GM12892 (cell line): ENCODE results near the gene GPC4.

Experiments
- POLR2A ChIP-seq: IDR thresholded peaks from 2 replicates; pipeline ENCODE4 v1.6.1; 2011; ENCODE audit warnings: low read depth, low read length, control low read depth
- POLR2AphosphoS5 ChIP-seq: IDR thresholded peaks from 2 replicates; pipeline ENCODE4 v1.6.1; 2011; ENCODE audit warnings: low read depth, low read length, control low read depth
- TAF1 ChIP-seq: IDR thresholded peaks from 2 replicates; pipeline ENCODE4 v1.6.1; 2011; ENCODE audit warnings: low read depth, mild to moderate bottlenecking, control low read depth, low read length, borderline replicate concordance

- TF ChIP-seq POLR2A (no peak), TAF1 (no peak), POLR2AphosphoS5 (no peak)
Observed at GRCh38 chrX:133369065-133369464, 46.2 kb downstream of the GPC4 start.
